HCT116 (cell line): ENCODE data around the gene ARID1A. TPM values are rescaled to one million over a fixed set of nuclear protein-coding genes. Genes with fewer than 3 reads are reported as not detected.
A peak's percentile ranks its signal among the peaks of the same experiment; 100 is the strongest.

Experiments
- ATAC-seq: fragments of 200-7000 bp; cut with Tn5 transposase; 2 replicates; pipeline ENCODE4 v1.9.1; 2020; ENCODE audit warnings: mild to moderate bottlenecking, moderate library complexity
- BruUV-seq: library from RNA; stranded (reverse); fragments of 400-500 nt; replicated peaks from 2 replicates; lab custom pipeline; 2021; lab: Mats Ljungman, UMichigan
- CTCF ChIA-PET: fragments of 300-600 bp; sonication (Branson Sonifier 250); formaldehyde crosslinking; loops from one replicate; lab custom pipeline; 2021; ENCODE audit warnings: antibody characterized with exemption; lab: Charles Lee
- POLR2A ChIA-PET: fragments of 300-600, 350-600 bp; sonication (Branson Sonifier 250); formaldehyde crosslinking; loops from one replicate; lab custom pipeline; 2021; ENCODE audit warnings: antibody characterized with exemption; lab: Charles Lee
- RAD21 ChIA-PET, 2 experiments: fragments of 300-600 bp; sonication (Branson Sonifier 250); formaldehyde crosslinking; loops; one replicate each; lab custom pipeline; 2023; ENCODE audit warnings: low total read pairs in 2 of 2; ENCODE audit not compliant: uncharacterized antibody in 2 of 2, unreplicated experiment in 2 of 2, low non-redundant PET in 1 of 2; lab: Charles Lee
- DNase-seq: peaks from one replicate; pipeline ENCODE4 v3.0.0-alpha.2; 2010; ENCODE audit warnings: low read depth, low spot score
- H2AFZ ChIP-seq: fragments of 200-600 bp; shearing (Covaris generic), sonication (generic); 2 replicates; pipeline ENCODE4 v1.6.1; 2017; ENCODE audit warnings: low read depth, mixed run types, mixed read lengths, antibody characterized with exemption, low read length; ENCODE audit not compliant: poor library complexity, severe bottlenecking
- H3K27ac ChIP-seq: 2 replicates; pipeline ENCODE4 v1.5.1; 2012; ENCODE audit warnings: low read depth, low read length
- H3K27me3 ChIP-seq: fragments of 200-600 bp; sonication (generic); 2 replicates; pipeline ENCODE4 v1.6.1; 2016; ENCODE audit warnings: mixed run types, low read length, mixed read lengths; ENCODE audit not compliant: insufficient read depth
- H3K36me3 ChIP-seq, 2 experiments: fragments of 200-500 bp in 1 of 2; fragments of 200-600 bp in 1 of 2; sonication (Bioruptor generic) in 1 of 2; sonication (generic) in 1 of 2; 2 replicates each; pipeline versions ENCODE4 v1.5.1 to v1.6.1; 2014 to 2016; ENCODE audit warnings: low read length in 2 of 2, inconsistent platforms in 1 of 2, mixed read lengths in 1 of 2, mixed run types in 1 of 2; ENCODE audit not compliant: insufficient read depth in 2 of 2, control insufficient read depth in 1 of 2
- H3K4me1 ChIP-seq, 2 experiments: fragments of 200-600 bp in 1 of 2; sonication (generic) in 1 of 2; 2 replicates each; pipeline versions ENCODE4 v1.5.1 to v1.6.1; 2012 to 2017; ENCODE audit warnings: low read length in 2 of 2, inconsistent platforms in 1 of 2, mild to moderate bottlenecking in 1 of 2, mixed read lengths in 1 of 2, mixed run types in 1 of 2, moderate library complexity in 1 of 2; ENCODE audit not compliant: insufficient read depth in 2 of 2, control insufficient read depth in 1 of 2
- H3K4me2 ChIP-seq: fragments of 200-600 bp; sonication (generic); 2 replicates; pipeline ENCODE4 v1.6.1; 2017; ENCODE audit warnings: mixed run types, low read length, mixed read lengths
- H3K4me3 ChIP-seq, 2 experiments: fragments of 200-600 bp in 1 of 2; sonication (generic) in 1 of 2; replicated peaks in 1 of 2; 2 replicates each; pipeline ENCODE4 v1.5.1; 2011 to 2016; ENCODE audit warnings: low read length in 2 of 2, control low read depth in 1 of 2, low read depth in 1 of 2, mild to moderate bottlenecking in 1 of 2, mixed read lengths in 1 of 2, mixed run types in 1 of 2
- H3K79me2 ChIP-seq: fragments of 200-600 bp; sonication (generic); 2 replicates; pipeline ENCODE4 v1.6.1; 2017; ENCODE audit warnings: mild to moderate bottlenecking, mixed run types, low read length, moderate library complexity, mixed read lengths; ENCODE audit not compliant: insufficient read depth
- H3K9ac ChIP-seq: fragments of 200-600 bp; sonication (generic); 2 replicates; pipeline ENCODE4 v1.6.1; 2016; ENCODE audit warnings: low read length, mixed read lengths
- H3K9me2 ChIP-seq: fragments of 200-600 bp; sonication (generic), shearing (Covaris generic); 2 replicates; pipeline ENCODE4 v1.6.1; 2017; ENCODE audit warnings: mixed run types, mild to moderate bottlenecking, moderate library complexity; ENCODE audit not compliant: insufficient read depth
- H3K9me3 ChIP-seq, 2 experiments: fragments of 200-500 bp in 1 of 2; fragments of 200-600 bp in 1 of 2; sonication (Bioruptor generic) in 1 of 2; sonication (generic) in 1 of 2; 2 replicates each; pipeline ENCODE4 v1.6.1; 2014 to 2017; ENCODE audit warnings: low read length in 2 of 2, mixed read lengths in 2 of 2, inconsistent platforms in 1 of 2, low read depth in 1 of 2, mild to moderate bottlenecking in 1 of 2, mixed run types in 1 of 2, moderate library complexity in 1 of 2; ENCODE audit not compliant: control insufficient read depth in 1 of 2, insufficient read depth in 1 of 2
- H4K20me1 ChIP-seq: fragments of 200-600 bp; sonication (generic), shearing (Covaris generic); 2 replicates; pipeline ENCODE4 v1.6.1; 2017; ENCODE audit warnings: mixed run types, mild to moderate bottlenecking, moderate library complexity; ENCODE audit not compliant: insufficient read depth
- ATF3 ChIP-seq: IDR thresholded peaks from 2 replicates; pipeline ENCODE4 v1.6.1; 2012
- CTCF ChIP-seq, 3 experiments: fragments of 200-600 bp in 1 of 3; sonication (generic) in 1 of 3; IDR thresholded peaks in 2 of 3; conservative IDR thresholded peaks in 1 of 3; 2 replicates each; pipeline ENCODE4 v1.5.1; 2012 to 2017; ENCODE audit warnings: low read depth in 2 of 3, low read length in 2 of 3, antibody characterized with exemption in 1 of 3, borderline replicate concordance in 1 of 3, control low read depth in 1 of 3, mild to moderate bottlenecking in 1 of 3, mixed read lengths in 1 of 3, mixed run types in 1 of 3, moderate library complexity in 1 of 3; ENCODE audit not compliant: insufficient read depth in 1 of 3
- EGR1 ChIP-seq: IDR thresholded peaks from 2 replicates; pipeline ENCODE4 v1.6.1; 2012; ENCODE audit warnings: low read depth
- EZH2phosphoT487 ChIP-seq: fragments of 200-600 bp; IDR thresholded peaks from 2 replicates; pipeline ENCODE4 v1.6.1; 2018; ENCODE audit warnings: antibody characterized with exemption, borderline replicate concordance
- JUND ChIP-seq: IDR thresholded peaks from 2 replicates; pipeline ENCODE4 v1.6.1; 2012
- POLR2A ChIP-seq: IDR thresholded peaks from 2 replicates; pipeline ENCODE4 v1.7.0; 2011; ENCODE audit warnings: borderline replicate concordance; ENCODE audit not compliant: insufficient read depth, insufficient read length; ENCODE audit errors: extremely low read depth
- POLR2AphosphoS5 ChIP-seq: IDR thresholded peaks from 2 replicates; pipeline ENCODE4 v1.6.1; 2011; ENCODE audit warnings: mild to moderate bottlenecking, low read depth, low read length, moderate library complexity
- RAD21 ChIP-seq: IDR thresholded peaks from 2 replicates; pipeline ENCODE4 v1.6.1; 2012; ENCODE audit warnings: low read depth, mild to moderate bottlenecking
- REST ChIP-seq: IDR thresholded peaks from 2 replicates; pipeline ENCODE4 v1.6.1; 2012; ENCODE audit warnings: low read depth
- SIN3A ChIP-seq: IDR thresholded peaks from 2 replicates; pipeline ENCODE4 v1.6.1; 2012; ENCODE audit warnings: low read depth
- SRF ChIP-seq: IDR thresholded peaks from 2 replicates; pipeline ENCODE4 v1.6.1; 2012; ENCODE audit warnings: low read depth
- ZBTB33 ChIP-seq: IDR thresholded peaks from 2 replicates; pipeline ENCODE4 v1.6.1; 2011; ENCODE audit warnings: mild to moderate bottlenecking, low read length, moderate library complexity; ENCODE audit not compliant: insufficient replicate concordance; ENCODE audit errors: extremely low read depth
- ZFX ChIP-seq: fragments of 450-650 bp; IDR thresholded peaks from 2 replicates; pipeline ENCODE4 v1.6.1; 2017
- intact Hi-C: fragments of 100-400 bp; cut with micrococcal nuclease; formaldehyde crosslinking; loops from 2 replicates; pipeline ENCODE4 v1.10.0; 2022
- total RNA-seq: library from RNA; stranded (reverse); gene quantifications from one replicate; pipeline ENCODE4 v1.2.1, GENCODE V29; 2021; ENCODE audit not compliant: unreplicated experiment

The ARID1A gene
- total RNA-seq, 1 experiment from 2014 or later: 62.8 TPM

- Histone ChIP-seq H3K9me2 (no peaks in the 10 kb centered on the region), H3K4me2 (peak overlapping the region; percentile 42), H3K79me2 (peaks cover 91% of the 10 kb centered on the region), H3K27ac (no peak overlapping the region), H3K36me3 (peaks cover 15 to 47% of the 10 kb centered on the region in 2 experiments; a peak in 2 of 4 replicates), H3K27me3 (no peaks in the 10 kb centered on the region), H3K9me3 (no peaks in the 10 kb centered on the region), H3K9ac (no peak overlapping the region), H3K4me1 (peaks cover 5 to 41% of the 10 kb centered on the region in 2 experiments), H3K4me3 (no peak overlapping the region), H4K20me1 (0 out of 2 replicates have a peak, but pooled peaks cover 11% of the 10 kb centered on the region), H2AFZ (no peak overlapping the region)
- no peak for TF ChIP-seq CTCF (IDR thresholded peaks at IDR 0.05 in 2 of 3, conservative IDR thresholded peaks at IDR 0.05 in 1 of 3; ENCODE audit: borderline replicate concordance in 1 of 3, insufficient read depth in 1 of 3, low read depth in 2 of 3, low read length in 2 of 3)
- no peak for TF ChIP-seq SRF
- no peak for TF ChIP-seq POLR2AphosphoS5
- no peak for TF ChIP-seq RAD21
- TF ChIP-seq ZBTB33: no peak
- no peak for TF ChIP-seq JUND
- no peak for TF ChIP-seq ATF3
- no peak for TF ChIP-seq ZFX
- no peak for TF ChIP-seq REST
- TF ChIP-seq EGR1: no peak
- TF ChIP-seq POLR2A: no peak
- no peak for TF ChIP-seq SIN3A
- TF ChIP-seq EZH2phosphoT487: no peak
- ATAC-seq: peak; percentile 40; the same call in 1 of the 2 replicates
- intact Hi-C loops: no loop called here
- ChIA-PET RAD21 (no interaction called here), POLR2A (no interaction called here), CTCF (no interaction called here)
- DNase-seq: no peak
- BruUV-seq: no TSS peak
Observed at GRCh38 chr1:26754086-26754874, 58.5 kb downstream of the ARID1A start.
